NCI-H82 treated with DMSO at 0.1 percent for 48 hours (cell line): ENCODE results near the gene RIPPLY1.
"Not testable (repeated sequence)": the region's sequence is repeated elsewhere in the genome, so short reads cannot be mapped to it uniquely, and the experiment has no call there.

Experiments used
- DNase-seq: peaks from one replicate; lab custom pipeline; 2025; ENCODE audit not compliant: unreplicated experiment; lab: John Stamatoyannopoulos, UW

The RIPPLY1 gene

DNA sequence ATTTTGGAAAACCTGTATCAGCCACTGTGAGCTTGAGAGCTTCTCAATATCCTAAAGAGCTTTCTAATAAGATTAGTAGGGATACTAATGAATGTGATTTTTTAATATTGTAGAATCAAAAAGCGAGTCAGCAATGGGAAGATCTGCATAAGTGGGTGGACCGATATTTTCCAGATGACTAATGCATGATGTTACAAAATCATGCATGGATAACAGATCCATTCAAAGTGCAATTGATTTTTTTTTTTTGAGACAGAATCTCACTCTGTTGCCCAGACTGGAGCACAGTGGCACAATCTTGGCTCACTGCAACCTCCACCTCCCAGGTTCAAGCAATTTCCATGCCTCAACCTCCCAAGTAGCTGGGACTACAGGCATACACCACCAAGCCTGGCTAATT, 9.7 kb upstream of the RIPPLY1 start:
- DNase-seq = no peak

DNA sequence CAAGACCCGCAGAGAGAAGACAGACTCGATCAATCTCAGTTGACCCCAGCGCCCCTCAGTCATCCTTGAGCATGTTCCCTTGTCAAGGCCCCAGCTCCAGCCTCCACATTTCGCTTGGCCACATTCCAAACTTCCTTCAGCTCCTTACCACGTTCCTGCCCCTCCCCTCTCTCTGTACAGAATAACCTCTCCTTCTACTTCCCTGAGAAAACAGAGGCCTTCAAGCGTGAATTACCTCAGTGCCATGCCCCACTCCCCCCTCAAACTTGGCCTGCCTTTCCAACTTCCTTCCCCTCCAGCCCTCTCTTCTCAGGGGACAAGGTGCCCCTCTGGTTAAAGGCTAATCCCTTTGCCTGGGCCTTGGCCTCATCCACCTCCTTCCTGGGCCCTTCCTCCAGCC, 3.2 kb upstream of the RIPPLY1 start:
- no peak for DNase-seq

DNA sequence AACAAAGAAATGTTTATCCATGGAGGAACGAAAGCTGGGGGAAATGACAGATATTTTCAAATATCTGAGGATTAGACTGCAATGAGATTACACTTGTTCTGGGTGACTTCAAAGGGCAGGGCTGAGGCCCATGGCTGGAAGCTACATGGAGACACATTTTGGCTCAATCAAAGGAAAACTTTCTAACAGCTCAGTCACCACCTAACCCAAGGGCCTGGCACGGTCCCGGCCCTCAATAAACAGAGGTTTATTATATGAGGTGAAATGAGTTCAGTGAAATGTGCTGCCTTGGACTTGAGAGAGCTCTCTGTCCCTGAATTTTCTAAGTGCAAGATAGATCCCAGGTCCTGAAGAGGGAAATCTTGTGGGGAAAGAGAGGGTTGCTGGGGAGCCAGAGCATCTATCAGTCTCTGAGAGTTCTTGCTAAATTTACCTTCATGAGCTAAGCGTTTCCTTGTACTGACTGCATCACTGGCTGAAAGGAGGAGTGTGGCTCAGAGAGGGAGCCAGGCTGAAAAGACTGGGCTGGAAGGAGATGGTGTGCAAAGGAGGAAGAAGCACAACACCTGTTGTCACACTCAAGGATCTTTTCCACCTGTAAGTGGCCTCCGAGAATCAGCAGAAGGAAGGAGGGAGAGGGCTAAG, 2.0 kb upstream of the RIPPLY1 start:
- no peak for DNase-seq

DNA sequence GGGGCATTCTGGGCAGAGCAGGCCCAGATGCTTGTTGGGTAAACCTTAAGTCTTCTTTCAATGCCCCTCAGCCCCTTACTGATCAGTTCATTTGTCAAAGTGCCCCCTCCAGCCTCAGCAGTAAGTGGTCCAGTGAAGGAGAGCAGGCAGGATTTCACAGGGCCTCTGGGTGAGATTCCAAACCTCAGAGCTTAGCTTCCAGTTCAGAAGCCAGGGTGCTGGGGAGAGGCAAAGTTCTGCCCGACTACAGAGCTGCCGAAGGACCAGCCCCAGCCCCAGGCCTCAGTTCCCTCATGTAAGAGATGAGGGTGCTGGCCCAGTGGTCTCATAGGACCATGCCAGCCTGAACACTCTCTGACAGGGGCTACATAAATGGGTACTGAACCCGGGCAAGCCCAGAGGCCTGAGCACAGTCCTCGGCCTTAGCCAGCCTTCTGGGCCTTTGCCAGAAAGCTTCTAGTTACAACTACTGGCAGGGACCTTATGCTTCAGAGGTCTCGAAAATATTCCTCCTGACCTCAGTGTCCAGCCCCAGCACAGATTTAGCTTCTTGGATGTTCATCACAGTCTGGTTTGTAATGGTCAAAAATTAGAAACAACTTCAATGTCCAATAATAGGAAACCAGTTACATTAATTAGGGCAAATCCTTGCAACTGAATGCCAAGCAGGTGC, 851 bp upstream of the RIPPLY1 start:
- DNase-seq = no peak

DNA sequence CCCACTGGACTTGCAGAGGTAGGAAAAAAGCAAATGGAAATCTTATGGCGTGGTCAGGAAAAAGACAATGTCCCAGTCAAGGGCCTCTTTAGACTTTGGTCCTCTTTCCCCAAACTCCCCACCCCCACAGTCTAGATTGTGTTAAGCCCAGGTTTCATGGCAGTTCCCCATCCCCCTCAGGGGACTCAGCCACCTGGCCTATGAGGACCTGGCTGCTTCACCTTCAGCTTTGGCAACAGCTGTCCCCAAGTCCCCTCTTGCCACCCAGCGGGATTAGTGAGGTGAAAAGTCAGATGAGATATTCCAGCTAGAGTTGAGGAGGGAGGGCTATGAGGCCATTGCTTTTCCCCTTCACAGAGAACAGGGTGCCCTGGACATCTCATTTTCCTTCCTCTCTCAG, 457 bp downstream of the RIPPLY1 start:
- DNase-seq = peak; percentile 1

DNA sequence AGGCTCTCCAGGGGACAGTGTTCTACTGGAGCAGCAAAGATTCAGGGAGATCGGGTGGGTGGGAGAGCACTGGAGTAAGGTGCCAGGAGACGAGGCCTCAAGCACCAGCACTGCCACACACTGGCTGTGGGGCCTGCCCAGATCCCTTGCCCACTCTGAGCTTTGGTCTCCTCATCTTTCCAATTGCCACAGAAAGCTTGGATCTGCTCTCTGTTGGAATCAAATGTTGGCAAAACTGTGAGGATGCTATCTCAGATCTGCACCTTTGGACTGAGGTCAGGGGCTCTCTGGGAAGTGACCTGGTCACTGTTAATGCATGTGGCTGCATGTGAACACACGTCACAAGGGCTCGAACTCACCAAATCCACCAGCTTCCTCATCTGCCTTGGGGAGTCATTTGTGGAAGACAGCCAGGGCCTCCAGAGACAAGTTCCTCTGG, 1.3 kb downstream of the RIPPLY1 start:
- no peak for DNase-seq

DNA sequence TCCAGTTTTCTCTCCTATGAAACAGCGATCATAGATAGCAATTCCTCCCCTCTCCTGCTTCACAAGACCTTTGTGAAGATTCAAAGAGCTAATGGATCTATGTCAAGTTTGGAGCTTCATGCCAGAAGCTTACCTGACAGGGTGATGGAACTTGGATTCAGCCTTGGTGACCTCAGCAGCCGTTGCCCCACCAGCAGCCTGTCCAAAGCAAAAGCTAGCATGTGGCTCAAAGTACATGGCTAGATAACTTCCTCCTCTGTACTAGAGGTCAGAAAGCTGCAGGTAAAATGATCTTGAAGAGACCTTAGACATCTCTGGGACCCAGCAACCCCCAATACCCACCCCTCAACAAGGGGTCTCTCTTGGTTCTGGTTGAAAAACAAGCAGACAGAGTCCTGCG, 1.8 kb downstream of the RIPPLY1 start:
- no peak for DNase-seq

DNA sequence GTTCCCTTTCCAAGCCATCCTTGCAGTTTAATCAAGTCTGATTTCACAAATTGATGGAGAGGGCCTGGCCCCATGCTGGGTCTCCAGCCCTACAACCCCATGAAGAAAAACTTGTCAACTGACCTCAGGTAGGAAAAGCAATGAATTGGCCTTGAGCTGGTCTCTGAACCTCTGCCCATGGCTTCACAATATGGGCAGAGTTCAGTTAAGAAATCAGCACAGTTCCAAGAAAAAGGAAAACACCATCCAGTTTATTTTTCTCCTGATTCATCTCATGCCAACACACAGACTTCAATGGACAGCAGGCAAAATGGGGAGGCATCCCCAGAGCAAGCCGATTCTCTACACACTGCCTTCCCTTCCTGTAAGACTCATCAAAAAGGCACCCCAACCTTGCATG, 3.3 kb downstream of the RIPPLY1 start:
- DNase-seq = no peak

DNA sequence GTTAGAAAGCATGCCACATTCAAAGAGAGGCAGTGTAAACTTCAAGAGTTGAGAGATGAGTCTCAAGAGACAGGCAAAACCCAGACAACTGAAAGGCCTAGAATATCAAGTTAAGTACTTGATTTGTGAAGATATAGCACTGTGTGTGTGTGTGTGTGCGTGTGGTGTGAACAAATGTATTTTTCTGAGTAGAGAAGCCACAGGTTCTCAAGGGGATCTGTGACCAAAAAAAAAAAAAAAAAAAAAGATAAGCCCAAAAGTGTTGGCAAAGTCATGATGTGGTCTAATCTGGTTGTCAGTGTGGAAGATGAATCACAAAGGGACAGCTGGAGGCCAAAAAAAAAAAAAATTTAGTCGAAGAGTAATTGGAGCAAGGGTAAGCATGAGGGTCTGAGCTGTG, 3.9 kb downstream of the RIPPLY1 start:
- DNase-seq = no peak

DNA sequence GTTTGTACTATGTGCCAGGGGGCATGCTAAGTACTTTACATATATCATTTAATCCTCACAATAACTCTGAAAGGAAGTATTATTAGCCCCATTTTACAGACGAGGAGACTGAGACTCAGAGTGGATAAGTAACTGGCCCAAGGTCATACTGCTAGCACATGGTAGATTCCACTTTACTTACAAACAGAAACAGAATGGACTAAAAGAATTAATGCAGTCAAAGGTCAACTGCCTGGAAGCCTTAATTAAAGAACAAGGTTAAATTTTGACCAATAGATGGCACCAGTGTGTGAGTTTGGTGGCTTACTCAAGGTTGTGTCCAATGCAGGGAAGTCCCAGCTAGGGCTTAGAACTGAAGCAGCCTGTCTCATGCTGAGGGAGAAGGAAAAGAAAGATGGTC, 4.7 kb downstream of the RIPPLY1 start:
- DNase-seq = peak; percentile 0

DNA sequence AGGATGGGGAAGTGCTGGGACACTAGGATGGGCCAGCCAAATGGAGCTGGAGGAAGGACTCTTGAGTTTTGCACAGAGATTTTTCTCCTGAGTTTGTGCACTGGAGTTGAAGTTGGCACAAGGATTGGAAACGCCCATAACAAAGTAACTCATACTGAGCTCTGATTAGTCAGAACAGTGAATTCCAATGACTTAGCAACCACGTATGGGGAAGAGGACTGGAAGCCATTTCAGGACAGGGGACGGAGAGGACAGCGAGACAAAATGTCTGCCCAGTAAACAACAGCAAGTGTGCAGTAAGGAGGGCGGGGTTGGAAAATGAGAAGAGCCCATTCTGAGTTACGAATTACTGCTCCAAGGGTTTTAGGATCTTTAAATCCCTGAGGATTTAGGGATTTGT, 5.9 kb downstream of the RIPPLY1 start:
- DNase-seq = peak; percentile 40

DNA sequence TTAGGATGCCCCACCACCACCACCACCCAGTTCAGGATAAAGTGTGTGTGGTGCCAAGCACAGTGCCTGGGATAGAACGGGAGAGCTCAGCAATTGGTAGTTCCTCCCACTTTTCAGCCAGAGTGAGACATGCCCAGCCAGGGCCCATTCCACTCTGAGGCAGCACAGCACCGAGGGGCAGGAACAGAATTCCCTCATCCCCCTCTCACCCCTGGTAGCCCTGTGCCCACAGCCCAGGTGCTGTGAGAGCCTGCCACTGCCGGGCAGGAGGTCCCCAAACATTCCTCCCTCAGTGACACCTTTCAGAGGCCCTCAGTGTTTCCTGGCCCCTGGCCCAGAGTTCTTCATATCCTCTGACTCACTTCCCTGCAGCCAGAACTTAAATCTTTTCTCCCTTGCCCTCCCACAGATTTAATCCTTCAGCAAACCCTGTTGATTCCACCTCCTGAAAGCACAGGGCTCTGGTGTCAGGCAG, 8.1 kb downstream of the RIPPLY1 start:
- no peak for DNase-seq

DNA sequence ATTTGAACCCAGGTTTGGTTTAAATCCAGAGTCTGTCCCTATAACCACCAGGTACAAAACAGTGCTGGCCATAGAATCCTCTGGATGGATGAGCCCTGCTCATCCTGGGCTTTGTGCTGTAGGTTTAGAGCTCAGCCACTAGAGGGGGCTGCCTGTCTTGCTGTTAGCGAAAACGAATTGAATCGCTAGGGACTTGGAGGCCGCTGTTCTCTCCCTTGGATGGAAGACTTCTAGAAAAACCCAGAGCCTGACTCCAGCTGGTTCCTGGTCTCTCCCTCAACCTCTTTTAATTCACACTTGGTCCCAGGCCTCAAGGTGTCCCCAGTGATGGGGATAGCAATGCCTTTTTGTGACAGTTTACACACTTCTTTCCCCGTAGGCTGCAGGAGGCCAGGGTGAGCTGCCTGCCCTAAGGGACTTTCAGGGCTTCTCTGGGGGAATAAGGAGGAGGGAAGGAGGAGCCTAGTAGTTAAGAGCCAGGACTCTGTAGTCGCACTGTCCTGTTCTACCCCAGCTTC, 8.7 kb downstream of the RIPPLY1 start:
- peak; percentile 34 for DNase-seq

DNA sequence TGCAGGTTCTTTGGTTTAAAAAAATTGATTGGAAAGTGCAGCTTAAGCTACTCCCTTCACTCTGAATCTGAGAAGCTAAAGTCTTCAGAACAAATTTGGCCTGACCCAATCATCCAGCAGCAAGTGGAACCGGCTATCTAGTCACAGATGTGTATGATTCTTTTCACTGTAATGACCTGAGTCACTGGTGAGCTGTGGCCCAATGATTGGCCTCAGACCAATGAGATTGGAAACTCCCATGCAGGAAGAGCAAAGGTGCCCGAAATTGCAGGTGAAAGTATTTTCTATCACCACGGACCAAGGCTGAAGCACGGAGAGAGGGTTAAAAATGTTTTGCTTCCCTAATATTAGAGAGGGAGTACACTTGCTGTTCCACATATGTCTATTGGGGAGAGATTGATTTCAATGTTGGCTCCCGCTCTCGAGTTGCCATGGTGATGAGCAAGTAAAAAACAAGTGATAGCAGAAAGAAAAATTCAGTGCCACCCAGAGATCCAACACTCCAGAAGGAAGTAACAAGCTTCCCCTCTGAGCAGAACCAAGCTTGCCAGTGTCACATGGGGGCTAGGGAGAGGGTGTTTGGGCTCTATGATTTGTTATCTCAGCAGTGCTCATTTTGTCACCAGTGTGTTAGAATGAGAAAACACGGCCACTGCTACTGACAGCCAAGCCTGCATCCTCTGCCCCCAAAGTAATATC, 11.2 kb downstream of the RIPPLY1 start:
- DNase-seq = no peak

DNA sequence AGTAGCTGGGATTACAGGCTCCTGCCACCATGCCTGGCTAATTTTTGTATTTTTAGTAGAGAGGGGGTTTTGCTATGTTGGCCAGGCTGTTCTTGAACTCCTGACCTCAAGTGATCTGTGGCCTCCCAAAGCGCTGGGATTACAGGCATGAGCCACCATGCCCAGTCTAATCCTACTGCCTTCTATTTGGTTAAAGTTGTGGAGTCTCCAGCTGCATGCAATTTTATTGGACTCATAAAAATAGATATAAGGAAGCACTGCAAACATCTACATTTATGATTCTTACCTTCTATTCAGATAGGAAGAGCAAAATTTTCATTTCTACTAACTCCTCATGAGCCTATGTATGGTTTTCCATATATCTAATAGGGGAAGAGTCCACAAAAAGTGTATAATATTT, 13.7 kb downstream of the RIPPLY1 start:
- DNase-seq = no peak

DNA sequence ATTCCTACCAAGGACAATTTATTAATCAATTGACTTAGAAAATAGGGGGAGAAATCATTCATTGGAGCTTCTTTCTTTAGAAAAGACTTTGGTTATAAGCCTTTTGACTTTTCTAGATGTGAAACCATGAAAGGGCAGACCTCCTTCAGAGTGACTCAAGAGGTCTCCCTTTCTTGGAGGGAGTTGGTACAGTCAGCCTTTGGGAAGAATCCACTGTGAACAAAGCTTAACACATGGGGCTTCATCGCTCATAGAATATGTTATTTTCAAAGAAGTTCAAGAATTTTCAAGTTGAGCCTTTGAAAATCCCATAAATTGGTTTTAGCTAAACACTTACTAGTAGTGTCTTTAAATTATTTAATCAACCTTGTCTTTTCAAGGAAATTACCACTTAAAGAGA, 28.0 kb downstream of the RIPPLY1 start:
- no peak for DNase-seq

DNA sequence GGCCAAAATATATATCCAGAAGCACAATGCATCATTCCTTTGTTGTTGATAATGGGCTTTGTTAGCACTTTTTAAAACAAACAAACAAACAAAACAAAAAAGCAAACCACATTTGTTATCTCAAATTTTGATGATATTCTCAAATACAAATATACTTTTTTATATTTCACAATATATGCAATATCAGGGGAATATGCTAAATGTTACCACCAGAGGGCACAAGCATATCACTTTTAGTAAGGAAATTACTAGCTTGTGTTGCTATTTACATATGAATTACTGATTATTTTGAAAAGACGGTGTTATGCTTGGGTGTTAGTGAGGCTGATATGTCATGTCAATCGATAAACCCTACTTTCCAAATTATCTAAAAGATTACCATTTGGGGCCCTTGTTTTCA, 29.1 kb downstream of the RIPPLY1 start:
- DNase-seq = peak; percentile 1

DNA sequence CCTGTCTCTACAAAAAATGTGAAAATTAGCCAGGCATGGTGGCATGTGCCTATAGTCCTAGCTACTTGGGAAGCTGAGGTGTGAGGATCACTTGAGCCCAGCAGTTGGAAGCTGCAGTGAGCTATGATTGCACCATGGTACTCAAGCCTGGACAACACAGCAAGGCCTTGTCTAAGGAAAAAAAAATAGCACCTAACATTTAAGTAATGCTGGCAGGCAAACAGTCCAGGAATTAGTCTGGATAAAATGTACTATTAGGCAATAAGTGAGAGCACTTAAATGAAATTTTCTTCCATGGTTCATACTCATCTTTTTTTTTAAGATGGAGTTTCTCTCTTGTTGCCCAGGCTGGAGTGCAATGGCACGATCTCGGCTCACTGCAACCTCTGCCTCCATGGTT, 30.3 kb downstream of the RIPPLY1 start:
- DNase-seq = not testable (repeated sequence)

DNA sequence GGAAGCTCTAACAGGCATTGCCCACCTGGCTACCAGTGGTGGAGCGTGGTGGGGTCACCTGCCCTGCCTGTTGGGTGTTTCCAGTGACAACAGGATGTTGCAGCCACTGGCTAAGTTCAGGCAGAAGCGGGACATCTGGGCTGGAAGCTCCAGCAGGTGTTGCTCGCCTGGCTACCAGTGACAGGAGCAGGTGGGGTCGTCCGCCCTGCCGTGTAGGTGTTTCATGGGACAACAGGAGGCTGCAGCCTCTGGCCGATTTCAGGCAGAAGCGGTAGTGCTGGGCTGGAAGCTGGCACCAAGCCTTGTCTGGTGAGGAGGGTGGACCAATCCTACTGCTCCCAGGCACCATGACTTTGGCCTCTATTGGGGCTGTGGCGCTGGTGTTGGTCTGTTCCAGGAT, 39.4 kb downstream of the RIPPLY1 start:
- no peak for DNase-seq

DNA sequence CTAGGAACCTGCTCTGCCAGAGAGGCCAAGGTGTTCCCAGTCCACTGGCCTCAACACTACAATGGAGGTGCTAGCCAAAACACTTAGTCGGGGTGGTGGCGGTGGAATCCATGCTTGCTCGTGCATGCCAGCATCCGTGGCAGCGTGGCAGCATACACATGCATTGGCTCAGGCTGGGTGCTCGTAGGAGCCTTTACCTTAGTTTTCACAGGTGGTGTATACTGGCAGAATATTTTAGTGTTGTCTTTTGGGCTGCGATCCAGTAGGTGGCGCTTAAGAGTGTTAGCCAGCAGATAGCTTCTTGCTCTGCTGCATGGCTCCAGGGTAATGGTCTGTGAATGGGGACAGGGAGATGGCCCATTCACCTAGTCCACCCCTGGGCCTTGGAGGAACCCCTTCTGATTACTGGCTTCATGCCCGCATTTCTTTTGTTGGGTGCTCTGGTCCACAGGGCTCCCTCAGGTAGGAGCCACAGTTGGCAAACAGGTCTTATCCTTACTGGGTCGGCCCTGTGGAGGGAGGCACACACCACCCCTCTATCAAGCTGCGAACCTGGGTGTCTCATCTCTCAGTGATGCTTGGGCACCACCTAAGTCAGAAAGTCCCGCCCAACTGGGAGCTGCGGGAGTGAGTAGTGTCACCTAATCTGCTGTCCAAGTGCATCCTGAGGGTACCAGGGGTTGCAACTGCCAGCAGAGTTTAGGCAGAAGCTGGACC, 40.0 kb downstream of the RIPPLY1 start:
- DNase-seq = no peak
